HG03060 (cell line): Measurements from ENCODE around the gene NKD1.

ENCODE experiments used
- ATAC-seq: cut with Tn5 transposase; IDR thresholded peaks from one replicate; pipeline ENCODE4 v1.9.1; 2021; ENCODE audit warnings: low read depth, moderate number of reproducible peaks; ENCODE audit not compliant: unreplicated experiment

The NKD1 gene

GRCh38 chr16:50598256-50598894 lies 50.2 kb downstream of the NKD1 start:
- no peak for ATAC-seq

- no peak for ATAC-seq
Measured at GRCh38 chr16:50598936-50599361, 50.8 kb downstream of the NKD1 start.

- no peak for ATAC-seq
Measured at GRCh38 chr16:50599494-50599893, 51.3 kb downstream of the NKD1 start.

GRCh38 chr16:50600582-50601283 lies 52.5 kb downstream of the NKD1 start:
- ATAC-seq, result no peak

- ATAC-seq, result no peak
Measured at GRCh38 chr16:50601341-50601740, 53.1 kb downstream of the NKD1 start.

GRCh38 chr16:50602126-50602525 lies 53.9 kb downstream of the NKD1 start:
- ATAC-seq, result no peak

GRCh38 chr16:50602531-50603205 lies 54.5 kb downstream of the NKD1 start:
- no peak for ATAC-seq

- ATAC-seq, result no peak
Measured at GRCh38 chr16:50603206-50604064, 55.2 kb downstream of the NKD1 start.

- no peak for ATAC-seq
Measured at GRCh38 chr16:50604065-50604418, 55.8 kb downstream of the NKD1 start.

GRCh38 chr16:50604610-50605009 lies 56.4 kb downstream of the NKD1 start:
- no peak for ATAC-seq

GRCh38 chr16:50605733-50606430 lies 57.7 kb downstream of the NKD1 start:
- ATAC-seq, result no peak

GRCh38 chr16:50606431-50607050 lies 58.3 kb downstream of the NKD1 start:
- no peak for ATAC-seq

- no peak for ATAC-seq
Measured at GRCh38 chr16:50607051-50607431, 58.8 kb downstream of the NKD1 start.

- ATAC-seq, result no peak
Measured at GRCh38 chr16:50607447-50607846, 59.3 kb downstream of the NKD1 start.

- ATAC-seq, result no peak
Measured at GRCh38 chr16:50607970-50608557, 59.9 kb downstream of the NKD1 start.

GRCh38 chr16:50609049-50609448 lies 60.9 kb downstream of the NKD1 start:
- no peak for ATAC-seq

- no peak for ATAC-seq
Measured at GRCh38 chr16:50609471-50609870, 61.3 kb downstream of the NKD1 start.

- ATAC-seq, result no peak
Measured at GRCh38 chr16:50610331-50611262, 62.4 kb downstream of the NKD1 start.
